NB4 (cell line): ENCODE measurements around the gene CTNNA2.

Source experiments
- CTCF ChIP-seq: IDR thresholded peaks from one replicate; pipeline ENCODE4 v1.5.1; 2012; ENCODE audit warnings: low read depth, low read length
- MAX ChIP-seq: IDR thresholded peaks from 2 replicates; pipeline ENCODE4 v1.6.1; 2011; ENCODE audit warnings: low read depth, low read length
- POLR2A ChIP-seq: IDR thresholded peaks from 2 replicates; pipeline ENCODE4 v1.6.1; 2011; ENCODE audit warnings: mild to moderate bottlenecking; ENCODE audit not compliant: insufficient read length; ENCODE audit errors: extremely low read depth

- TF ChIP-seq CTCF, result no peak
- TF ChIP-seq POLR2A, result no peak
- no peak for TF ChIP-seq MAX
Observed at GRCh38 chr2:80655265-80655664, 1142.4 kb downstream of the CTNNA2 start.
